HepG2 (cell line): ENCODE results near the gene GCLC. TPM values are rescaled to one million over a fixed set of nuclear protein-coding genes. Genes with fewer than 3 reads are reported as not detected.

Source experiments
- AGO1 ChIP-seq: fragments of 200-400 bp; formaldehyde crosslinking; IDR thresholded peaks from 2 replicates; pipeline ENCODE4 v1.6.1; 2017; ENCODE audit warnings: mild to moderate bottlenecking, low read depth, low read length, moderate library complexity; ENCODE audit not compliant: poor library complexity, severe bottlenecking
- CREBL2 ChIP-seq: sonication (generic); formaldehyde crosslinking; IDR thresholded peaks from 2 replicates; pipeline ENCODE4 v1.8.1; 2023; ENCODE audit warnings: missing genetic modification reagents, mild to moderate bottlenecking, borderline replicate concordance
- GMEB2 ChIP-seq: IDR thresholded peaks from 2 replicates; pipeline ENCODE4 v1.6.1; 2016; ENCODE audit warnings: missing biosample characterization, missing genetic modification reagents, low read depth
- KAT7 ChIP-seq: IDR thresholded peaks from 2 replicates; pipeline ENCODE4 v1.6.1; 2018; ENCODE audit warnings: borderline replicate concordance, missing compliant biosample characterization
- PHF5A ChIP-seq: IDR thresholded peaks from one replicate; pipeline ENCODE4 v1.6.1; 2018; ENCODE audit warnings: low read depth, missing genetic modification reagents; ENCODE audit not compliant: unreplicated experiment
- RFX5 ChIP-seq: IDR thresholded peaks from 2 replicates; pipeline ENCODE4 v1.6.1; 2011; ENCODE audit warnings: low read depth, low read length, improper control_type of control experiment
- ZBTB49 ChIP-seq: sonication (generic); formaldehyde crosslinking; IDR thresholded peaks from 2 replicates; pipeline ENCODE4 v1.4.0; 2020; ENCODE audit warnings: missing genetic modification reagents, borderline replicate concordance
- ZNF256 ChIP-seq: sonication (generic); formaldehyde crosslinking; conservative IDR thresholded peaks from 2 replicates; pipeline ENCODE4 v1.4.0; 2020; ENCODE audit warnings: missing genetic modification reagents
- ZNF607 ChIP-seq: sonication (generic); formaldehyde crosslinking; IDR thresholded peaks from 2 replicates; pipeline ENCODE4 v1.5.1; 2020; ENCODE audit warnings: missing genetic modification reagents, mild to moderate bottlenecking, borderline replicate concordance
- ZNF878 ChIP-seq: sonication (generic); formaldehyde crosslinking; IDR thresholded peaks from 2 replicates; pipeline ENCODE4 v1.8.1; 2023; ENCODE audit warnings: mild to moderate bottlenecking, missing genetic modification reagents, moderate library complexity
- polyA plus RNA-seq, 8 experiments: library from polyadenylated mRNA; depleted of rRNA in 3 of 8; stranded (reverse) in 7 of 8; unstranded in 1 of 8; fragments of >200 nt; fragmentation: Illumina TruSeq in 4 of 8; extraction: Trizol in 4 of 8; gene quantifications; 2 replicates each; pipeline versions ENCODE4 v1.2.1 to v1.2.3, GENCODE V29; 2011 to 2016; ENCODE audit warnings: low read depth in 4 of 8, missing spikeins in 1 of 8, mixed read lengths in 1 of 8; ENCODE audit not compliant: insufficient read depth in 1 of 8
- total RNA-seq, 5 experiments: library from RNA; depleted of rRNA; stranded (reverse); fragments of >200 nt; fragmentation: Illumina TruSeq; extraction: Trizol; gene quantifications; 2 replicates each; pipeline ENCODE4 v1.2.3, GENCODE V29; 2016; ENCODE audit warnings: low read depth in 1 of 5
- TF ChIP-seq, protein P1 (sequence below): sonication (generic); formaldehyde crosslinking; IDR thresholded peaks from 2 replicates; pipeline ENCODE4 v1.4.0; 2020; ENCODE audit warnings: mild to moderate bottlenecking, missing genetic modification reagents
- TF ChIP-seq, protein P2 (sequence below): sonication (generic); formaldehyde crosslinking; IDR thresholded peaks from 2 replicates; pipeline ENCODE4 v1.9.0; 2021; ENCODE audit warnings: missing genetic modification reagents, mild to moderate bottlenecking, borderline replicate concordance
- TF ChIP-seq, protein P3 (sequence below): sonication (generic); formaldehyde crosslinking; IDR thresholded peaks from 2 replicates; pipeline ENCODE4 v1.9.0; 2021; ENCODE audit warnings: missing genetic modification reagents, borderline replicate concordance
- TF ChIP-seq, protein P4 (sequence below): sonication (generic); formaldehyde crosslinking; IDR thresholded peaks from 2 replicates; pipeline ENCODE4 v1.4.0; 2020; ENCODE audit warnings: missing genetic modification reagents, borderline replicate concordance

Gene GCLC
- total and polyA plus RNA-seq, 2 of the 13 experiments (the other 11 are each of a cell fraction or from before 2014, with no cell fraction given) = 35.3 to 84.6 TPM

- TF ChIP-seq, protein P1, sequence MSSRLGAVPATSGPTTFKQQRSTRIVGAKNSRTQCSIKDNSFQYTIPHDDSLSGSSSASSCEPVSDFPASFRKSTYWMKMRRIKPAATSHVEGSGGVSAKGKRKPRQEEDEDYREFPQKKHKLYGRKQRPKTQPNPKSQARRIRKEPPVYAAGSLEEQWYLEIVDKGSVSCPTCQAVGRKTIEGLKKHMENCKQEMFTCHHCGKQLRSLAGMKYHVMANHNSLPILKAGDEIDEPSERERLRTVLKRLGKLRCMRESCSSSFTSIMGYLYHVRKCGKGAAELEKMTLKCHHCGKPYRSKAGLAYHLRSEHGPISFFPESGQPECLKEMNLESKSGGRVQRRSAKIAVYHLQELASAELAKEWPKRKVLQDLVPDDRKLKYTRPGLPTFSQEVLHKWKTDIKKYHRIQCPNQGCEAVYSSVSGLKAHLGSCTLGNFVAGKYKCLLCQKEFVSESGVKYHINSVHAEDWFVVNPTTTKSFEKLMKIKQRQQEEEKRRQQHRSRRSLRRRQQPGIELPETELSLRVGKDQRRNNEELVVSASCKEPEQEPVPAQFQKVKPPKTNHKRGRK (CRISPR knock-in tag) = no peak
- TF ChIP-seq AGO1 (peak; percentile 65), ZNF878 (CRISPR knock-in tag) (peak; percentile 98), ZNF607 (peak; percentile 91), KAT7 (CRISPR knock-in tag) (peak; percentile 96), ZBTB49 (CRISPR knock-in tag) (no peak), RFX5 (peak; percentile 73), ZNF256 (CRISPR knock-in tag) (peak; percentile 84; the same call in 1 of the 2 replicates), CREBL2 (CRISPR knock-in tag) (peak; percentile 86; the same call in 1 of the 2 replicates), PHF5A (CRISPR knock-in tag) (peak; percentile 95), GMEB2 (peak; percentile 77)
- TF ChIP-seq, protein P2, sequence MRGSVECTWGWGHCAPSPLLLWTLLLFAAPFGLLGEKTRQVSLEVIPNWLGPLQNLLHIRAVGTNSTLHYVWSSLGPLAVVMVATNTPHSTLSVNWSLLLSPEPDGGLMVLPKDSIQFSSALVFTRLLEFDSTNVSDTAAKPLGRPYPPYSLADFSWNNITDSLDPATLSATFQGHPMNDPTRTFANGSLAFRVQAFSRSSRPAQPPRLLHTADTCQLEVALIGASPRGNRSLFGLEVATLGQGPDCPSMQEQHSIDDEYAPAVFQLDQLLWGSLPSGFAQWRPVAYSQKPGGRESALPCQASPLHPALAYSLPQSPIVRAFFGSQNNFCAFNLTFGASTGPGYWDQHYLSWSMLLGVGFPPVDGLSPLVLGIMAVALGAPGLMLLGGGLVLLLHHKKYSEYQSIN (CRISPR knock-in tag) = no peak
- TF ChIP-seq, protein P3, sequence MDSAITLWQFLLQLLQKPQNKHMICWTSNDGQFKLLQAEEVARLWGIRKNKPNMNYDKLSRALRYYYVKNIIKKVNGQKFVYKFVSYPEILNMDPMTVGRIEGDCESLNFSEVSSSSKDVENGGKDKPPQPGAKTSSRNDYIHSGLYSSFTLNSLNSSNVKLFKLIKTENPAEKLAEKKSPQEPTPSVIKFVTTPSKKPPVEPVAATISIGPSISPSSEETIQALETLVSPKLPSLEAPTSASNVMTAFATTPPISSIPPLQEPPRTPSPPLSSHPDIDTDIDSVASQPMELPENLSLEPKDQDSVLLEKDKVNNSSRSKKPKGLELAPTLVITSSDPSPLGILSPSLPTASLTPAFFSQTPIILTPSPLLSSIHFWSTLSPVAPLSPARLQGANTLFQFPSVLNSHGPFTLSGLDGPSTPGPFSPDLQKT (CRISPR knock-in tag) = no peak
- TF ChIP-seq, protein P4, sequence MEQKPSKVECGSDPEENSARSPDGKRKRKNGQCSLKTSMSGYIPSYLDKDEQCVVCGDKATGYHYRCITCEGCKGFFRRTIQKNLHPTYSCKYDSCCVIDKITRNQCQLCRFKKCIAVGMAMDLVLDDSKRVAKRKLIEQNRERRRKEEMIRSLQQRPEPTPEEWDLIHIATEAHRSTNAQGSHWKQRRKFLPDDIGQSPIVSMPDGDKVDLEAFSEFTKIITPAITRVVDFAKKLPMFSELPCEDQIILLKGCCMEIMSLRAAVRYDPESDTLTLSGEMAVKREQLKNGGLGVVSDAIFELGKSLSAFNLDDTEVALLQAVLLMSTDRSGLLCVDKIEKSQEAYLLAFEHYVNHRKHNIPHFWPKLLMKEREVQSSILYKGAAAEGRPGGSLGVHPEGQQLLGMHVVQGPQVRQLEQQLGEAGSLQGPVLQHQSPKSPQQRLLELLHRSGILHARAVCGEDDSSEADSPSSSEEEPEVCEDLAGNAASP (CRISPR knock-in tag) = peak; percentile 98
These were observed 3.1 kb upstream of the GCLC start (continued) for GRCh38 chr6:53547811-53548496.
